GM19238 (cell line): ENCODE data around the gene LPIN1.
"Not testable (repeated sequence)": the region's sequence is repeated elsewhere in the genome, so short reads cannot be mapped to it uniquely, and the experiment has no call there.

Experiments
- DNase-seq: peaks from one replicate; pipeline ENCODE4 v3.0.0; 2011; ENCODE audit warnings: low spot score; ENCODE audit not compliant: insufficient read length

The LPIN1 gene

GRCh38 chr2:11810237-11810977, 64.0 kb downstream of the LPIN1 start:
- no peak for DNase-seq

DNA sequence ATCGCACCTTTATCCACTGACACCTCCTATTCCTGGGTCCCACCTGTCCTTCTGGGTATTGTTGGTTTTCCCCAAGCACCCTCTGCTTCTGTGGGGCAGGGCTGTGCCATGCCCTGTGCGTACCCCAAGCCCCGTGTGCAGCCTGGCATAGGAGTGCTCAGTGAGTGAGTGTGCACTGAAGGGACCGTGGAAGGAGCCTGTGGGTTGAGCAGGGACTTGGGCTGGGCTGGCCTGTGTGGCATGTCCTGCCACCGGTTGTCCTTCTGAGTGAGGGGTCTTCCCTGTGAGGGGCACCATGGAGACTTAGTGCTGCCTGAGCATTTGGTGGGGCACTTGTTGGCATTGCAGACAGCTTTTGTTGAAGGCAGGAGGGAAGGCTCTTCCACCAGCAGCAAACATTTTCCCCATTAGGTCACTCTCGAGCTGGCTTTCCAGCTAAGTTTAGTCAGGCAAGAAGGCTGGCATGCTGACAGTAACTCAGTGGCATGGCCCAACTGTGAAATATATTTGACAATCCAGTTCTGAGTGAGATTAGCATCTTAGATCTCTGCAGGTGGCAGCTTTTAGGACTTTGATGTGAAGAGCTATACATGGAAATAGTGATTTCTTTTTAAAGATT, 64.7 kb downstream of the LPIN1 start:
- DNase-seq: no peak

- no peak for DNase-seq
Measured at GRCh38 chr2:11812466-11813248, 66.2 kb downstream of the LPIN1 start.

- not testable (repeated sequence) for DNase-seq
Measured at GRCh38 chr2:11813345-11813744, 66.9 kb downstream of the LPIN1 start.

- DNase-seq: no peak
Measured at GRCh38 chr2:11813951-11814350, 67.5 kb downstream of the LPIN1 start.

GRCh38 chr2:11814979-11815510, 68.6 kb downstream of the LPIN1 start:
- DNase-seq: no peak

GRCh38 chr2:11816935-11817334, 70.5 kb downstream of the LPIN1 start:
- not testable (repeated sequence) for DNase-seq

DNA sequence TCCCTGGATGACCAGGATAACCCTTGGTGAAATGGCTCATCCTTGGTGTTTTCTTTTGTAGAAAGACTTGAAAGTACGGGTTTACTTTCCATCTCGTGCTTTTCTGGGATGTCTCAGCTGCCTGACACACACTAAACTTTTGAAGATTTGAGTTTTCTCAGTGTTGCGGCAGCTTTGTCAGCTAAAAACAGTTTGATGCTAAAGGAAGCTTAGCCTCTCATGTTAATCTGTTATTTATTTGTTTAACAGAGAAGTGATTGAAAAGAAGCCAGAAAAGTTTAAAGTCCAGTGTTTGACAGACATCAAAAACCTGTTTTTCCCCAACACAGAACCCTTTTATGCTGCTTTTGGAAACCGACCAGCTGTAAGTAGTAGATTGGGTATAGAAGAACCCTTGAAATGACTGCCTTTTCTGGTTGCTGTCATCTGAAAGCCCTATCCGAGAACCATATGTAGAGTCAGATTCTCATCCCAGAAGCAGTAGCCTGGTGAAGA, 72.8 kb downstream of the LPIN1 start:
- no peak for DNase-seq

DNA sequence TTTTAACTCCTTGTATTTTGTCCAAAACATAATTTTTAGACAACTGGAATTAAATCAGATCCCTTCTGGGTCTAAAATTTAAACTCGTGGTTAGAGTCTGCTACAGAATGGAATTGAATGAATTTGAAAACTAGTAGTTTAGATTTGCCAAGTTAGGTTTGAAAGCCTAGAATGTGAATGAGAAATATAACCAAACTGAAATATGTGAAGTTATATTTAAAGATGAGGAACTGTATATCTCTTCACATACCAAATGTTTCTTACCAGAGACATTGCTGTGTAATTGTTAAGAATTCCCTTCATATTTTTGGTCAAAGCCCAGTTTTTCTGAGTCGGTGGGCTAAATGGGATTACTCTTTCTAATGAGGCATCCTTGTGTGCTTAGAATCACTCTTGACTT, 74.2 kb downstream of the LPIN1 start:
- no peak for DNase-seq

DNA sequence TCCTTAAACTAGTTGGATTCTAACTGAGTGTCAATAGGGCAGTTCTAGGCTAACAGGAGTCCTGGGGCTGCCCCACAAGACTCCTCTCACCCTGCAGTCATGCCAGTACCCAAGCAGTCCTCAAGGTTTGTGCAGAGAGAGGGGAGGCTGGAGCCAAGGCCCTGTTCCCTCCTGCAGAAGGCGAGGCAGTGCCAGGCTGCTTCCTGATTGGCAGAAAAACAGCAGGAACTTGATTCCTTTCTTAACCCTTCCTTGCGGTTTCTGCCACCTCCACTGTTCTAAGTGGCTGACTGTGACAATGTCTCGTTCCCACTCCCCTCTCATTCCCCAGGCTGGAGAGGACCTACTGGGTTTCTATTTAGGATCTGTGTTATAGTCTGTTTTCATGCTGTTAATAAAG, 75.3 kb downstream of the LPIN1 start:
- DNase-seq: no peak

DNA sequence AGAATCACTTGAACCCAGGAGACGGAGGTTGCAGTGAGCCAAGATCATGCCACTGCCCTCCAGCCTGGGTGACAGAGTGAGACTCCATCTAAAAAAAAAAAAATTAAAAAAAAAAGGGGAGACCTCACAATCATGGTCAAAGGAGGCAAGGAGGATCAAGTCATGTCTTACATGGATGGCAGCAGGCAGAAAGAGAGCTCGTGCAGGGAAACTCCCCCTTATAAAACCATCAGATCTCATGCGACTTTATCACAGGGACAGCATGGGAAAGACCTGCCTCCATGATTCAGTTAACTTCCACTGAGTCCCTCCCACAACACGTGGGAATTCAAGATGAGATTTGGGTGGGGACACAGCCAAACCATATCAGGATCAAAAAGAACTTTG, 75.9 kb downstream of the LPIN1 start:
- not testable (repeated sequence) for DNase-seq

DNA sequence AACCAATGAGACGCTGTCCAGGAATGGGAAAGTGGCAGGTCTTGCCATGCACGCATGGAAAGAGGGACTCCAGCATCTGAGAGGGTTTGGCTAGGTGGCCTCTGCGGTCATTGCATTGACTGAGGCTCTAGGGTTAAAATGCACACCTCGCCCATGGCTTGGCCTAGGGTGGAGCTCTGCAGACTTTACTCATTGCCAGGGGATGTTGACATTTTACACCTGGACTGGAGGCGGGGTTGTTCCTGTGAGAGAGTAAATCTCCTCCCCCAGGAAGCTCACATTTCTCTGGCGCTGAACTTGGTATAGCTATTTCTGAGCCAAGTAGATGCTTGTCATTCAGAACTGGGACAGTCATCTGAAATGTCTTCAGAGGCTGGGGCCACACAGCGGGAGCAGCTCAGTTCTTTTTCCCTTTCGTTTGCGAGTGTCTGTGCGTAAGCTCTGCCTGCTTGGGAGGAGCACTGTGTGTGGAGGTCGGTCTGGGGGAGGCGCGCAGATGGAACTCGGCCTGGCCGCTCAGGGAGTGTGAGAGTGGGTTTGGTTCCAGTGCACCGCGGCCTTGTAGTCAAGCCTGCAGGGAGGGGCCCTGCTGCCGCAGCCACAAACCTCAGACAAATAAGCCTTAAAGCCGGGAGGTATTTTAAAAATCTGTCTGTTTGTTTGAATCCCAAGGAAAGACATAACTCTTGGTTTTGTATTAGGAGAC, 76.5 kb downstream of the LPIN1 start:
- no peak for DNase-seq

DNA sequence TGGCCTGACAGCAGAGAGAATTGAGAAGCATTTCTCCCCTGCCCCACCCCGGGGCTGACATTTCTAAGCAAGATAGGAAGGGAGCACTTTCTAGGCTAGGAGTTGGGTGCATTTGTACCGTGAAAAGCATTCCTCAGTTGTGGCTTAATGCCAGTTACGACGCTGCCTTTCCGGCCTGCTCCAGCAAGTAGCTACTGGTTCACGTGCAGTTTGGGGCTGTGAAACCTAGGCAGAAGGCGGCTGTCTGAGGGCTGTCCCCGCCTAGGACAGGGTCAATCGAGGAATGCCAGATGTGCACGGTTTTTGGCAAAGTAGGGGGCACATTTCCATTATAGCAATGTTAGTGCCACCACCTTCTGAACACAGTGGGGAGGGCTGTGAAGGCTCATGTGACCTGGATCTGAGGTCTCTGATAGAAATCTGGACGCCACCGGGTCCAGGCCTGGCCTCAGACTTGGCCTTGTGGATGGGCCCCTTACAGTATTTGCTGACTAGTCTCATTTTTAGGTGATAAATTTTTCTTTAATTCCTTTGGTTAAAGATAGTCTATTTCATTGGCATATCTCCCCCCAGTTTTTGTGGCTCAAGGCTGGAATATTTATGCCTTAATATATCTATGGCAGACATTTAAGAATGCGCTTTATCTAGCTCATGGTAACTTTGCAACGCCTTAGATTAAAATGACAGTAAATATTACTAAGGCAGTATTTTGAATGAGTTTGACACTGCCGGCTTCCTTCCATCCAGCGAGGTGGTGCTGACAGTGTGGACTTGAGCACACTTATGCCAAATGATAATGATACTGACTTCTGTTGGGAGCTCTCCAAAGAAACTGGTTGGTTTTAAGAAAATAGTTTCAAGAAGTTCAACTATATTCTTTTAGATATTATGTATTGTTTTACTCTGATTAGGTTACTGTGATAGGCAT, 78.7 kb downstream of the LPIN1 start:
- DNase-seq: no peak

DNA sequence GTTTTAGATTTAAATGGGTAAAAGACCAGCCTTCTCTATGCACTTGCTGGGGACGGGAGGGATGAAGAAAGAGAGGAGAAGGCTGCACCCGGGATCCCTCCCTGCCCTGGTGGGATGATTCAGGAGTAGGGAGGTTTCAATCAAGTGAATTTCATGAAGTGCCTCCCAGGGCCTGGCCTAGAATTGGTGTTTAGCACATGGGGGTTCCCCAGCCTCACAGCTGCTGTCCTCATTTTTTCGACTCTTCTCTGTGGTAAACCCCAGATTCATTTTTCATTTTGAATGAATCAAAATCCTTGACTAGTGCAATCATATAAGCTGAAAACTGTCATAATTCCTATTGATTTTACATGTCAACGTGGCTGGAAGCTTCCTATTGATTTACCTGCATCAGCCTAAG, 81.1 kb downstream of the LPIN1 start:
- DNase-seq: no peak

DNA sequence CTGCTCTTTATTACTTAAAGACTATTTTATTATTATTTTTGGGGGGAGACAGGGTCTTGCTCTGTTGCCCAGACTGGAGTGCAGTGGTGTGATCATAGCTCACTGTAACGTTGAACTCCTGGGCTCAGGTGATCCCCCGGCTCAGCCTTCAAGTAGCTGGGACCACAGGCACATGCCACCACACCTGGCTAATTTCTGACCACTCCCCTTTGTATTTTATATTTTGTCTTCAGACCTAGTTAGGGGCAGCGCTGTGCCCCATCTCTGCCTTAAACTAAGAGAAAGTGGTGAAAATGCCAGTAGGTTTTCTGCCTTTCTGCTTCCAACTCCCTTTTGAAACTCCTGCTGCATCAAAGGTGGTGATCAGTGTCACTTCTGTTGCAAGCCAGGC, 82.5 kb downstream of the LPIN1 start:
- DNase-seq: no peak

- no peak for DNase-seq
Measured at GRCh38 chr2:11829324-11829946, 83.0 kb downstream of the LPIN1 start.

- DNase-seq: peak; percentile 58
Measured at GRCh38 chr2:11829947-11830707, 83.7 kb downstream of the LPIN1 start.

GRCh38 chr2:11830708-11831301, 84.4 kb downstream of the LPIN1 start:
- no peak for DNase-seq

GRCh38 chr2:11831415-11831814, 85.0 kb downstream of the LPIN1 start:
- no peak for DNase-seq
